OCI-LY3 (cell line): ENCODE data around the gene DDX25.

Source experiments
- CTCF ChIP-seq: fragments of 200-600, 300-600 bp; sonication (generic); IDR thresholded peaks from 2 replicates; pipeline ENCODE4 v1.5.1; 2014; ENCODE audit warnings: antibody characterized with exemption, low read length, low read depth
- EZH2phosphoT487 ChIP-seq: fragments of 200-600 bp; shearing (Covaris generic); IDR thresholded peaks from 2 replicates; pipeline ENCODE4 v1.6.1; 2018; ENCODE audit warnings: antibody characterized with exemption, mixed run types, low read depth

GRCh38 chr11:125932301-125932700 lies 28.0 kb downstream of the DDX25 start:
- no peak for TF ChIP-seq CTCF
- no peak for TF ChIP-seq EZH2phosphoT487
